Liver (tissue), 9 donors: ENCODE measurements around the gene SLC41A1. TPM values are rescaled to one million over a fixed set of nuclear protein-coding genes. Genes with fewer than 3 reads are reported as not detected.

Source experiments
- DNase-seq: peaks from one replicate; pipeline ENCODE4 v3.0.0-alpha.2; 2017; ENCODE audit warnings: low spot score
- H3K27ac ChIP-seq, 2 donors: one replicate each; pipeline ENCODE4 v1.7.0; 2013; ENCODE audit warnings: inconsistent platforms in 2 of 2, low read length in 2 of 2, control low read depth in 1 of 2, low read depth in 1 of 2, mild to moderate bottlenecking in 1 of 2
- H3K27me3 ChIP-seq, 4 donors: one replicate each; pipeline versions ENCODE4 v1.6.1 to v1.7.0; 2013; ENCODE audit warnings: low read length in 3 of 4, inconsistent platforms in 1 of 4, mild to moderate bottlenecking in 1 of 4, moderate library complexity in 1 of 4; ENCODE audit not compliant: control insufficient read depth in 4 of 4, insufficient read depth in 4 of 4
- H3K36me3 ChIP-seq, 4 donors: one replicate each; pipeline versions ENCODE4 v1.6.1 to v1.7.0; 2013; ENCODE audit warnings: low read length in 3 of 4, mild to moderate bottlenecking in 3 of 4, low read depth in 1 of 4, moderate library complexity in 1 of 4; ENCODE audit not compliant: control insufficient read depth in 4 of 4, insufficient read depth in 3 of 4
- H3K4me1 ChIP-seq, 4 donors: one replicate each; pipeline versions ENCODE4 v1.6.1 to v1.7.0; 2013; ENCODE audit warnings: low read length in 3 of 4, mild to moderate bottlenecking in 3 of 4, moderate library complexity in 1 of 4; ENCODE audit not compliant: control insufficient read depth in 4 of 4, insufficient read depth in 4 of 4
- H3K4me3 ChIP-seq, 3 donors: one replicate each; pipeline versions ENCODE4 v1.6.1 to v1.7.0; 2013; ENCODE audit warnings: low read length in 3 of 3, control low read depth in 1 of 3, low read depth in 1 of 3, mild to moderate bottlenecking in 1 of 3
- H3K9ac ChIP-seq, 2 donors: one replicate each; pipeline ENCODE4 v1.7.0; 2013; ENCODE audit warnings: low read length in 2 of 2, mild to moderate bottlenecking in 2 of 2, moderate library complexity in 2 of 2, control low read depth in 1 of 2, low read depth in 1 of 2
- H3K9me3 ChIP-seq, 4 donors: one replicate each; pipeline versions ENCODE4 v1.6.1 to v1.7.0; 2013; ENCODE audit warnings: low read length in 3 of 4; ENCODE audit not compliant: control insufficient read depth in 4 of 4
- EGR1 ChIP-seq, 2 donors: IDR thresholded peaks; 2 replicates each; pipeline ENCODE4 v1.6.1; 2016 to 2018; ENCODE audit warnings: antibody characterized with exemption in 2 of 2, low read depth in 2 of 2
- FOXA1 ChIP-seq: IDR thresholded peaks from 2 replicates; pipeline ENCODE4 v1.6.1; 2016; ENCODE audit warnings: antibody characterized with exemption
- FOXA2 ChIP-seq: IDR thresholded peaks from 2 replicates; pipeline ENCODE4 v1.6.1; 2016; ENCODE audit warnings: antibody characterized with exemption
- GABPA ChIP-seq, 2 donors: IDR thresholded peaks in 1 of 2; conservative IDR thresholded peaks in 1 of 2; 2 replicates each; pipeline ENCODE4 v1.6.1; 2016; ENCODE audit warnings: antibody characterized with exemption in 2 of 2, mild to moderate bottlenecking in 1 of 2, moderate library complexity in 1 of 2
- HNF4A ChIP-seq, 2 donors: conservative IDR thresholded peaks; 2 replicates each; pipeline ENCODE4 v1.6.1; 2016; ENCODE audit warnings: antibody characterized with exemption in 2 of 2, mild to moderate bottlenecking in 2 of 2
- HNF4G ChIP-seq: IDR thresholded peaks from 2 replicates; pipeline ENCODE4 v1.6.1; 2016; ENCODE audit warnings: antibody characterized with exemption
- JUND ChIP-seq, 2 donors: IDR thresholded peaks; 2 replicates each; pipeline ENCODE4 v1.6.1; 2016; ENCODE audit warnings: antibody characterized with exemption in 2 of 2
- NR2F2 ChIP-seq: IDR thresholded peaks from 2 replicates; pipeline ENCODE4 v1.6.1; 2016; ENCODE audit warnings: antibody characterized with exemption
- RAD21 ChIP-seq, 2 donors: IDR thresholded peaks; 2 replicates each; pipeline ENCODE4 v1.6.1; 2016; ENCODE audit warnings: antibody characterized with exemption in 2 of 2, mild to moderate bottlenecking in 2 of 2
- RXRA ChIP-seq, 2 donors: IDR thresholded peaks; 2 replicates each; pipeline ENCODE4 v1.6.1; 2017 to 2018; ENCODE audit warnings: antibody characterized with exemption in 2 of 2, mild to moderate bottlenecking in 1 of 2
- SP1 ChIP-seq: IDR thresholded peaks from 2 replicates; pipeline ENCODE4 v1.6.1; 2018; ENCODE audit warnings: antibody characterized with exemption, mild to moderate bottlenecking
- TAF1 ChIP-seq: conservative IDR thresholded peaks from 2 replicates; pipeline ENCODE4 v1.6.1; 2016; ENCODE audit warnings: antibody characterized with exemption, mild to moderate bottlenecking
- YY1 ChIP-seq: IDR thresholded peaks from 2 replicates; pipeline ENCODE4 v1.6.1; 2016; ENCODE audit warnings: antibody characterized with exemption, mild to moderate bottlenecking
- WGBS: extraction: QIAGEN DNeasy Blood & Tissue Kit; methylation state at CpG from one replicate; pipeline ENCODE4 v1.1.7; 2013; 5-methylcytosine and 5-hydroxymethylcytosine counted together
- polyA plus RNA-seq, 2 donors: library from polyadenylated mRNA; stranded (reverse) in 1 of 2; unstranded in 1 of 2; fragments of 200-250 nt in 1 of 2; fragments of >200 nt in 1 of 2; fragmentation: Nextera tagmentation in 1 of 2; extraction: Ambion mirVana in 1 of 2; gene quantifications; one replicate each; pipeline versions ENCODE4 v1.2.1 to v1.2.3, GENCODE V29; 2013 to 2015
- total RNA-seq, 2 donors: library from RNA; depleted of rRNA; stranded (reverse); fragments of >200 nt; gene quantifications; one replicate each; pipeline ENCODE4 v1.2.3, GENCODE V29; 2014
- TF ChIP-seq, protein P1 (sequence below): IDR thresholded peaks from 2 replicates; pipeline ENCODE4 v1.6.1; 2016; ENCODE audit warnings: antibody characterized with exemption
- TF ChIP-seq, protein P2 (sequence below): IDR thresholded peaks from 2 replicates; pipeline ENCODE4 v1.6.1; 2016; ENCODE audit warnings: antibody characterized with exemption, mild to moderate bottlenecking
- TF ChIP-seq, protein P3 (sequence below): IDR thresholded peaks from 2 replicates; pipeline ENCODE4 v1.6.1; 2016; ENCODE audit warnings: antibody characterized with exemption
- TF ChIP-seq, protein P4 (sequence below): IDR thresholded peaks from 2 replicates; pipeline ENCODE4 v1.6.1; 2016; ENCODE audit warnings: antibody characterized with exemption
- TF ChIP-seq, protein P5 (sequence below): fragments of 150-350 bp; IDR thresholded peaks from 2 replicates; pipeline ENCODE4 v1.5.1; 2017; ENCODE audit warnings: improper control_type of control experiment, low read depth, low read length; ENCODE audit not compliant: missing input control
- donor health status: healthy.
- donor health status: healthy.
- donor health status: healthy.
- donor health status: healthy.
- donor health status: healthy.

SLC41A1 gene
- total and polyA plus RNA-seq, 4 donors = 2.6 to 9.1 (median 4.1) TPM

DNA sequence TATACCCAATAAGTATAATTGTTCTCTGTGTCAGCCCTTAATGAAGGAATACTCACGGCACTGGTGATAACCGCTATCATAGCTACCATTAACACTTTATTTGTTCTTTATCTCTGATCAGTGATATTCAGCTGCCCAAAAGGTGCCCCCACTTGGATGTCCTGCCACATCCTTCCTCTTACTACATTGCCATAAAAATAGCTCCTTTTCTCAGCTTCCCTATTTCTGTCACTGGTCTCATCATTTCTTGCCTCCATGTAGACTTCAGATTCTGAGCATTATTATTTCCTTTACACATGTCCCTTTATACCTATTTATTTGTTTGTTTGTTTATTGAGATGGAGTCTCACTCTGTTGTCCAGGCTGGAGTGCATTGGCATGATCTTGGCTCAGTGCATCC is 35.0 kb downstream of the SLC41A1 start:
- no peak overlapping the region for H3K4me3 ChIP-seq
- 76% methylated on average over 2 of the region's 2 CpGs for WGBS

DNA sequence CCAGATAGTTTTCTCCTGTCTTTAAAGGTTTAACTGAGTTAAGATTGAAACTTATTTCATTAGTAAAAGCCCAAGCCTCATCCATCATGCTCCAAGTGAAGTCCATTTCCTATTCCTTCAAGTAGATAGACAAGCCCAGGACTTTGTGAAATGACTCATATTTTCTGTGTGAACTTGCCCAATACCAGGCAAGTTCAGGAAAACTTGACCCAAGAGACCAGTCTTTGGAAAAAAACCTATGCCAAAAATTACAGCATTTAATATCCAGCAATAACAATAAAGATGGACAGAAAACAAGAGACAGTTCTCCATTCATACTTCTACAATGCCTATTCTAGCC is 37.3 kb downstream of the SLC41A1 start:
- no peak overlapping the region for H3K27ac ChIP-seq
- peak overlapping the region in 1 of 2 donors; percentile 29 for H3K9ac ChIP-seq
- no peaks in the 10 kb centered on the region for H3K9me3 ChIP-seq
- peak overlapping the region in 2 of 3 donors; percentile 58 to 89 for H3K4me3 ChIP-seq
- no peaks in the 10 kb centered on the region for H3K27me3 ChIP-seq
- DNase-seq = no peak
- no peaks in the 10 kb centered on the region for H3K36me3 ChIP-seq
- peaks cover 0 to 6% (median 5%) of the 10 kb centered on the region in 4 donors for H3K4me1 ChIP-seq
- no peak for TF ChIP-seq SP1
- no peak for TF ChIP-seq HNF4G
- TF ChIP-seq FOXA2 = no peak
- TF ChIP-seq, protein P1, sequence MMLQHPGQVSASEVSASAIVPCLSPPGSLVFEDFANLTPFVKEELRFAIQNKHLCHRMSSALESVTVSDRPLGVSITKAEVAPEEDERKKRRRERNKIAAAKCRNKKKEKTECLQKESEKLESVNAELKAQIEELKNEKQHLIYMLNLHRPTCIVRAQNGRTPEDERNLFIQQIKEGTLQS = peak; percentile 18
- TF ChIP-seq FOXA1 = no peak
- peak in 1 of 2 donors; percentile 23 for TF ChIP-seq HNF4A (conservative IDR thresholded peaks at IDR 0.05)
- TF ChIP-seq, protein P2, sequence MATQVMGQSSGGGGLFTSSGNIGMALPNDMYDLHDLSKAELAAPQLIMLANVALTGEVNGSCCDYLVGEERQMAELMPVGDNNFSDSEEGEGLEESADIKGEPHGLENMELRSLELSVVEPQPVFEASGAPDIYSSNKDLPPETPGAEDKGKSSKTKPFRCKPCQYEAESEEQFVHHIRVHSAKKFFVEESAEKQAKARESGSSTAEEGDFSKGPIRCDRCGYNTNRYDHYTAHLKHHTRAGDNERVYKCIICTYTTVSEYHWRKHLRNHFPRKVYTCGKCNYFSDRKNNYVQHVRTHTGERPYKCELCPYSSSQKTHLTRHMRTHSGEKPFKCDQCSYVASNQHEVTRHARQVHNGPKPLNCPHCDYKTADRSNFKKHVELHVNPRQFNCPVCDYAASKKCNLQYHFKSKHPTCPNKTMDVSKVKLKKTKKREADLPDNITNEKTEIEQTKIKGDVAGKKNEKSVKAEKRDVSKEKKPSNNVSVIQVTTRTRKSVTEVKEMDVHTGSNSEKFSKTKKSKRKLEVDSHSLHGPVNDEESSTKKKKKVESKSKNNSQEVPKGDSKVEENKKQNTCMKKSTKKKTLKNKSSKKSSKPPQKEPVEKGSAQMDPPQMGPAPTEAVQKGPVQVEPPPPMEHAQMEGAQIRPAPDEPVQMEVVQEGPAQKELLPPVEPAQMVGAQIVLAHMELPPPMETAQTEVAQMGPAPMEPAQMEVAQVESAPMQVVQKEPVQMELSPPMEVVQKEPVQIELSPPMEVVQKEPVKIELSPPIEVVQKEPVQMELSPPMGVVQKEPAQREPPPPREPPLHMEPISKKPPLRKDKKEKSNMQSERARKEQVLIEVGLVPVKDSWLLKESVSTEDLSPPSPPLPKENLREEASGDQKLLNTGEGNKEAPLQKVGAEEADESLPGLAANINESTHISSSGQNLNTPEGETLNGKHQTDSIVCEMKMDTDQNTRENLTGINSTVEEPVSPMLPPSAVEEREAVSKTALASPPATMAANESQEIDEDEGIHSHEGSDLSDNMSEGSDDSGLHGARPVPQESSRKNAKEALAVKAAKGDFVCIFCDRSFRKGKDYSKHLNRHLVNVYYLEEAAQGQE = no peak
- TF ChIP-seq NR2F2 = no peak
- no peak for TF ChIP-seq GABPA (IDR thresholded peaks at IDR 0.05 in 1 of 2, conservative IDR thresholded peaks at IDR 0.05 in 1 of 2)

More for the DNA sequence above, 35.0 kb downstream of the SLC41A1 start:
- H3K36me3 ChIP-seq = no peaks in the 10 kb centered on the region
- no peak overlapping the region for H3K27ac ChIP-seq
- H3K27me3 ChIP-seq = no peaks in the 10 kb centered on the region
- TF ChIP-seq, protein P2 = no peak
- TF ChIP-seq, protein P3, sequence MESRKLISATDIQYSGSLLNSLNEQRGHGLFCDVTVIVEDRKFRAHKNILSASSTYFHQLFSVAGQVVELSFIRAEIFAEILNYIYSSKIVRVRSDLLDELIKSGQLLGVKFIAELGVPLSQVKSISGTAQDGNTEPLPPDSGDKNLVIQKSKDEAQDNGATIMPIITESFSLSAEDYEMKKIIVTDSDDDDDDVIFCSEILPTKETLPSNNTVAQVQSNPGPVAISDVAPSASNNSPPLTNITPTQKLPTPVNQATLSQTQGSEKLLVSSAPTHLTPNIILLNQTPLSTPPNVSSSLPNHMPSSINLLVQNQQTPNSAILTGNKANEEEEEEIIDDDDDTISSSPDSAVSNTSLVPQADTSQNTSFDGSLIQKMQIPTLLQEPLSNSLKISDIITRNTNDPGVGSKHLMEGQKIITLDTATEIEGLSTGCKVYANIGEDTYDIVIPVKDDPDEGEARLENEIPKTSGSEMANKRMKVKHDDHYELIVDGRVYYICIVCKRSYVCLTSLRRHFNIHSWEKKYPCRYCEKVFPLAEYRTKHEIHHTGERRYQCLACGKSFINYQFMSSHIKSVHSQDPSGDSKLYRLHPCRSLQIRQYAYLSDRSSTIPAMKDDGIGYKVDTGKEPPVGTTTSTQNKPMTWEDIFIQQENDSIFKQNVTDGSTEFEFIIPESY = no peak
- TF ChIP-seq GABPA (IDR thresholded peaks at IDR 0.05 in 1 of 2, conservative IDR thresholded peaks at IDR 0.05 in 1 of 2) (no peak), SP1 (no peak), FOXA1 (no peak), FOXA2 (no peak), TAF1 (no peak), RAD21 (IDR thresholded peaks at IDR 0.05) (no peak), RXRA (IDR thresholded peaks at IDR 0.05) (no peak), YY1 (no peak), NR2F2 (no peak), EGR1 (IDR thresholded peaks at IDR 0.05; ENCODE audit: low read depth in 2 of 2) (no peak), HNF4A (conservative IDR thresholded peaks at IDR 0.05) (no peak), HNF4G (no peak), JUND (IDR thresholded peaks at IDR 0.05) (no peak)
- TF ChIP-seq, protein P1 = no peak
- TF ChIP-seq, protein P4, sequence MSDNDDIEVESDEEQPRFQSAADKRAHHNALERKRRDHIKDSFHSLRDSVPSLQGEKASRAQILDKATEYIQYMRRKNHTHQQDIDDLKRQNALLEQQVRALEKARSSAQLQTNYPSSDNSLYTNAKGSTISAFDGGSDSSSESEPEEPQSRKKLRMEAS = no peak
- TF ChIP-seq, protein P5, sequence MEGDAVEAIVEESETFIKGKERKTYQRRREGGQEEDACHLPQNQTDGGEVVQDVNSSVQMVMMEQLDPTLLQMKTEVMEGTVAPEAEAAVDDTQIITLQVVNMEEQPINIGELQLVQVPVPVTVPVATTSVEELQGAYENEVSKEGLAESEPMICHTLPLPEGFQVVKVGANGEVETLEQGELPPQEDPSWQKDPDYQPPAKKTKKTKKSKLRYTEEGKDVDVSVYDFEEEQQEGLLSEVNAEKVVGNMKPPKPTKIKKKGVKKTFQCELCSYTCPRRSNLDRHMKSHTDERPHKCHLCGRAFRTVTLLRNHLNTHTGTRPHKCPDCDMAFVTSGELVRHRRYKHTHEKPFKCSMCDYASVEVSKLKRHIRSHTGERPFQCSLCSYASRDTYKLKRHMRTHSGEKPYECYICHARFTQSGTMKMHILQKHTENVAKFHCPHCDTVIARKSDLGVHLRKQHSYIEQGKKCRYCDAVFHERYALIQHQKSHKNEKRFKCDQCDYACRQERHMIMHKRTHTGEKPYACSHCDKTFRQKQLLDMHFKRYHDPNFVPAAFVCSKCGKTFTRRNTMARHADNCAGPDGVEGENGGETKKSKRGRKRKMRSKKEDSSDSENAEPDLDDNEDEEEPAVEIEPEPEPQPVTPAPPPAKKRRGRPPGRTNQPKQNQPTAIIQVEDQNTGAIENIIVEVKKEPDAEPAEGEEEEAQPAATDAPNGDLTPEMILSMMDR = no peak
- H3K9ac ChIP-seq = no peak overlapping the region
- H3K9me3 ChIP-seq = no peaks in the 10 kb centered on the region
- DNase-seq = no peak
- peaks cover 0 to 7% (median 5%) of the 10 kb centered on the region in 4 donors for H3K4me1 ChIP-seq
